Measurements from ENCODE around the gene PTGDR. TPM values are rescaled to one million over a fixed set of nuclear protein-coding genes. Genes with fewer than 3 reads are reported as not detected.

PTGDR gene
- total and polyA plus RNA-seq, 9 of the 15 experiments (the other 6 are each of a cell fraction or from before 2014, with no cell fraction given), result not detected

GRCh38 chr14:52312931-52313355 is 45.4 kb downstream of the PTGDR start:
- intact Hi-C loops (cut with micrococcal nuclease) (no loop called here), in situ Hi-C loops (cut with MboI) (no loop called here)
- H3K9ac ChIP-seq (ENCODE audit: insufficient read depth in 1 of 2, low read depth in 2 of 2, low read length in 2 of 2), result no peak overlapping the region
- no peak overlapping the region for H3K4me2 ChIP-seq (ENCODE audit: insufficient read depth, low read length)
- H3K4me1 ChIP-seq (replicated peaks in 1 of 2; ENCODE audit: control insufficient read depth in 2 of 2, insufficient read depth in 2 of 2, low read length in 2 of 2), result peaks cover 0 to 15% of the 10 kb centered on the region in 2 experiments; a peak in 2 of 5 replicates
- no peaks in the 10 kb centered on the region for H3K79me2 ChIP-seq (ENCODE audit: control insufficient read depth, insufficient read depth, low read length)
- no peak overlapping the region for H3K27ac ChIP-seq (ENCODE audit: extremely low read depth, low read depth, low read length)
- no peak for ATAC-seq
- TF ChIP-seq ZBTB5 (IDR thresholded peaks at IDR 0.05), result no peak
- no peak for TF ChIP-seq HMBOX1 (IDR thresholded peaks at IDR 0.05)
- no peak for TF ChIP-seq REST (IDR thresholded peaks at IDR 0.05; ENCODE audit: borderline replicate concordance)
- no peak for TF ChIP-seq REST (CRISPR knock-in tag; IDR thresholded peaks at IDR 0.05; ENCODE audit: low read depth)
- no peak for TF ChIP-seq BRD9 (IDR thresholded peaks at IDR 0.05; ENCODE audit: low read depth, partially characterized antibody)
- TF ChIP-seq NFIX (CRISPR knock-in tag; IDR thresholded peaks at IDR 0.05; ENCODE audit: low read depth), result no peak
- TF ChIP-seq SREBF1 (IDR thresholded peaks at IDR 0.05; ENCODE audit: borderline replicate concordance, low read depth, low read length), result no peak
- TF ChIP-seq ZNF146 (CRISPR knock-in tag; IDR thresholded peaks at IDR 0.05; ENCODE audit: unreplicated experiment), result no peak
- no peak for TF ChIP-seq ZFP30 (CRISPR knock-in tag; IDR thresholded peaks at IDR 0.05; ENCODE audit: borderline replicate concordance)
- TF ChIP-seq RFX7 (CRISPR knock-in tag; IDR thresholded peaks at IDR 0.05), result no peak
- TF ChIP-seq CHD4 (IDR thresholded peaks at IDR 0.05; ENCODE audit: insufficient read depth, insufficient replicate concordance, low read depth, low read length, poor library complexity, severe bottlenecking), result no peak
- no peak for TF ChIP-seq POLR2H (tag; IDR thresholded peaks at IDR 0.05; ENCODE audit: low read depth)
- peaks cover 2 to 28% of the 10 kb centered on the region in 2 experiments; a peak in 3 of 5 replicates for H3K27me3 ChIP-seq (ENCODE audit: control insufficient read depth in 2 of 2, insufficient read depth in 2 of 2, low read length in 2 of 2)
- FAIRE-seq, result no peak
- POLR2A ChIA-PET, result interaction anchor here (0.6 kb wide), 1 partner anchor 38 kb away, joined by 3 read pairs; no protein-coding TSS in a partner anchor
- CTCF ChIA-PET (ENCODE audit: low intra/inter-chr PET ratio), result no interaction called here
- H3K9me1 ChIP-seq (ENCODE audit: control insufficient read depth, insufficient read depth, low read length), result no peaks in the 10 kb centered on the region
- no peak overlapping the region for H2AFZ ChIP-seq (ENCODE audit: low read depth, low read length)
- no peak for DNase-seq (ENCODE audit: extremely low read depth in 1 of 4, low spot score in 3 of 4)
- no TSS peak for BruUV-seq (replicated peaks)
- H4K20me1 ChIP-seq (replicated peaks; ENCODE audit: control insufficient read depth, insufficient read depth, low read length), result no peaks in the 10 kb centered on the region
- no peaks in the 10 kb centered on the region for H3K9me3 ChIP-seq (replicated peaks; ENCODE audit: control insufficient read depth, insufficient read depth, low read depth, low read length)
- 4% methylated on average over 5 of the region's 5 CpGs for WGBS (ENCODE audit: insufficient coverage, low coverage, missing lambda C conversion rate)
- H3K36me3 ChIP-seq (ENCODE audit: control insufficient read depth, insufficient read depth, low read length), result no peaks in the 10 kb centered on the region
- no peak overlapping the region for H3K4me3 ChIP-seq
